Esophagus muscularis mucosa (tissue), 4 donors: Measurements from ENCODE around the gene SLC38A8. TPM values are rescaled to one million over a fixed set of nuclear protein-coding genes. Genes with fewer than 3 reads are reported as not detected.

Experiments used
- DNase-seq: peaks from one replicate; pipeline ENCODE4 v3.0.0-alpha.2; 2017; ENCODE audit errors: extremely low spot score
- H3K27ac ChIP-seq, 4 donors: fragments of 200-600 bp; sonication (generic); replicated peaks in 1 of 4; 1 replicate in 3 of 4; 2 replicates in 1 of 4; pipeline ENCODE4 v1.5.1; 2016 to 2019; ENCODE audit warnings: mild to moderate bottlenecking in 1 of 4
- H3K27me3 ChIP-seq, 4 donors: fragments of 200-600 bp; sonication (generic); one replicate each; pipeline versions ENCODE4 v1.5.1 to v1.6.0; 2016 to 2019
- H3K36me3 ChIP-seq, 4 donors: fragments of 200-600 bp; sonication (generic); one replicate each; pipeline ENCODE4 v1.5.1; 2016 to 2019
- H3K4me1 ChIP-seq, 4 donors: fragments of 200-600 bp; sonication (generic); one replicate each; pipeline ENCODE4 v1.5.1; 2016 to 2019
- H3K4me3 ChIP-seq, 4 donors: fragments of 200-600 bp; sonication (generic); 1 replicate in 2 of 4; 2 replicates in 2 of 4; pipeline ENCODE4 v1.5.1; 2016 to 2019; ENCODE audit warnings: mild to moderate bottlenecking in 4 of 4, moderate library complexity in 1 of 4
- H3K9me3 ChIP-seq, 4 donors: fragments of 200-600 bp; sonication (generic); 1 replicate in 3 of 4; 2 replicates in 1 of 4; pipeline ENCODE4 v1.5.1; 2016 to 2019
- EP300 ChIP-seq: sonication (generic); formaldehyde crosslinking; IDR thresholded peaks from one replicate; pipeline ENCODE4 v1.6.1; 2017; ENCODE audit warnings: antibody characterized with exemption
- POLR2A ChIP-seq: fragments of 450-650 bp; IDR thresholded peaks from one replicate; pipeline ENCODE4 v1.6.1; 2017; ENCODE audit warnings: antibody characterized with exemption, moderate library complexity, mild to moderate bottlenecking, low read depth
- POLR2AphosphoS5 ChIP-seq, 2 donors: sonication (generic); formaldehyde crosslinking; IDR thresholded peaks; one replicate each; pipeline ENCODE4 v1.6.1; 2017; ENCODE audit warnings: antibody characterized with exemption in 2 of 2
- WGBS: methylation state at CpG from one replicate; pipeline ENCODE4 v1.1.5; 2018; 5-methylcytosine and 5-hydroxymethylcytosine counted together
- intact Hi-C: fragments of 100-400 bp; cut with DNase I; formaldehyde crosslinking; loops from one replicate; pipeline ENCODE4 v1.15.1; 2023
- total RNA-seq, 4 donors: library from RNA; depleted of rRNA; stranded (reverse); fragments of >200 nt; gene quantifications; one replicate each; pipeline versions ENCODE4 v1.1.0 to v1.2.1, GENCODE V29; 2016
- TF ChIP-seq, protein P1 (sequence below), 3 experiments: fragments of 200-600 bp in 2 of 3; fragments of 450-650 bp in 1 of 3; sonication (generic) in 2 of 3; IDR thresholded peaks; one replicate each; pipeline ENCODE4 v1.5.1; 2017 to 2019; ENCODE audit warnings: antibody characterized with exemption in 3 of 3, mild to moderate bottlenecking in 2 of 3, moderate library complexity in 1 of 3

SLC38A8 gene
- total RNA-seq, 4 donors from 2014 or later = not detected

DNA sequence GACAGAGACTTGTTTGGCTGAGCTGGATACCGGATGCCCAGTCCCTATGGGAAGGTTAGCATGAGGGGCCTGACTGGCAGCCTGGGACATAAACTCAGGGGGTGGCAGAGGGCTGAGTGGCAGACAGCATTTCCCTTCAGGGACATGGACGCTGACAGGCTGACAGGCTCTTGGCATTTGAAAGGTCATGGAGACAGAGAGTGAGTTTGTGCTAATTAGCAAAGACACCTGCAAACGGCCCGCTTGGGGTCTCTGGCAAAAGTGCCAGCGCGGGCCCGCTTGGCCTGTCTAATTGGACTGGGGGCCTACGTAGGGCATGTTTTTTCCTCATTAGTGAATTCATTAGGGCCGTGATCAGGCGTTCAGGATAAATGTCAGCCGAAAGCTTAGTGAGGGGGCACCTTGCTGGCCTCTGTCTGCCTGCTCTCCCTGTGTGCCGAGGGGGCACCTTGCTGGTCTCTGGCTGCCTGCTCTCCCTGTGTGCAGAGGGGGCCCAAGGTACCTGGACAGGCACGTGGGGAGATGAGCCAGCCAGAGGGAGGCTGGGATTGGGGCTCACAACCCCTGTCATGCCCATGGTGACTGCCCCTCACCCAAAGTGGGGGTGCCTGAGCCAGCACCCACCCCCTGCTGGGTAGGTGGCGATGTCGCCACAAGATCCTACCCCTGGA lies 66.9 kb downstream of the SLC38A8 start:
- TF ChIP-seq POLR2AphosphoS5 (IDR thresholded peaks at IDR 0.05) = no peak
- no peak for TF ChIP-seq EP300
- TF ChIP-seq POLR2A = no peak
- TF ChIP-seq, protein P1, sequence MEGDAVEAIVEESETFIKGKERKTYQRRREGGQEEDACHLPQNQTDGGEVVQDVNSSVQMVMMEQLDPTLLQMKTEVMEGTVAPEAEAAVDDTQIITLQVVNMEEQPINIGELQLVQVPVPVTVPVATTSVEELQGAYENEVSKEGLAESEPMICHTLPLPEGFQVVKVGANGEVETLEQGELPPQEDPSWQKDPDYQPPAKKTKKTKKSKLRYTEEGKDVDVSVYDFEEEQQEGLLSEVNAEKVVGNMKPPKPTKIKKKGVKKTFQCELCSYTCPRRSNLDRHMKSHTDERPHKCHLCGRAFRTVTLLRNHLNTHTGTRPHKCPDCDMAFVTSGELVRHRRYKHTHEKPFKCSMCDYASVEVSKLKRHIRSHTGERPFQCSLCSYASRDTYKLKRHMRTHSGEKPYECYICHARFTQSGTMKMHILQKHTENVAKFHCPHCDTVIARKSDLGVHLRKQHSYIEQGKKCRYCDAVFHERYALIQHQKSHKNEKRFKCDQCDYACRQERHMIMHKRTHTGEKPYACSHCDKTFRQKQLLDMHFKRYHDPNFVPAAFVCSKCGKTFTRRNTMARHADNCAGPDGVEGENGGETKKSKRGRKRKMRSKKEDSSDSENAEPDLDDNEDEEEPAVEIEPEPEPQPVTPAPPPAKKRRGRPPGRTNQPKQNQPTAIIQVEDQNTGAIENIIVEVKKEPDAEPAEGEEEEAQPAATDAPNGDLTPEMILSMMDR (IDR thresholded peaks at IDR 0.05) = no peak
- Histone ChIP-seq H3K36me3 (no peaks in the 10 kb centered on the region), H3K27me3 (no peaks in the 10 kb centered on the region), H3K9me3 (peaks cover 0 to 11% (median 3%) of the 10 kb centered on the region in 4 donors), H3K4me3 (no peak overlapping the region), H3K4me1 (no peaks in the 10 kb centered on the region), H3K27ac (no peak overlapping the region)
- intact Hi-C loops = no loop called here
- WGBS = 75% methylated on average over 9 of the region's 15 CpGs
- no peak for DNase-seq

DNA sequence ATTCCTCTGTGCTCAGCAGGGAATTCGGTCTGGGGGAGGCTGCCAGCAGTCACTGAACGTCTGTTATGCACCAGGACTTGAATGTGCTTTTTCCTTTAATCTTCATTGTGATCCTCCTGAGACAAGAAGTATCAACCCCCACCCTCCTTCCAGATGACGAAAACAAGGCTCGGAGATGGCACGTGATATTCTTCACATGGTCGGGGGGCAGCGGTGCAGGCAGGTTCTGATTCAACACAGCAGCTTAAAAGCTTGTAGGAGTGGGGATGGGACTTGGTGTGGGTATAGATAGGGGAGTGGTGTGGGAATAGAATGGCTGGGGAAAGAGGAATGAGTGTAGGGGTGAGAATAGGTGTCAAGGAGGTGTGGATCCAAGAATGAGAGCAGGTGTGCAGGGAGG lies 68.1 kb downstream of the SLC38A8 start:
- Histone ChIP-seq H3K27ac (no peak overlapping the region), H3K4me3 (no peak overlapping the region), H3K36me3 (no peaks in the 10 kb centered on the region), H3K9me3 (peaks cover 0 to 11% (median 3%) of the 10 kb centered on the region in 4 donors), H3K27me3 (peaks cover 0 to 9% (median 0%) of the 10 kb centered on the region in 4 donors), H3K4me1 (no peaks in the 10 kb centered on the region)
- no peak for DNase-seq
- 50% methylated on average over 7 of the region's 7 CpGs for WGBS
- intact Hi-C loops = no loop called here
- TF ChIP-seq, protein P1 (IDR thresholded peaks at IDR 0.05) = no peak
- no peak for TF ChIP-seq POLR2A
- no peak for TF ChIP-seq EP300
- no peak for TF ChIP-seq POLR2AphosphoS5 (IDR thresholded peaks at IDR 0.05)

- peaks cover 0 to 8% (median 3%) of the 10 kb centered on the region in 4 donors for H3K9me3 ChIP-seq
- peaks cover 0 to 16% (median 0%) of the 10 kb centered on the region in 4 donors for H3K27me3 ChIP-seq
- H3K4me1 ChIP-seq = peaks cover 0 to 5% (median 3%) of the 10 kb centered on the region in 4 donors
- no peaks in the 10 kb centered on the region for H3K36me3 ChIP-seq
- no peak for TF ChIP-seq POLR2AphosphoS5 (IDR thresholded peaks at IDR 0.05)
- TF ChIP-seq, protein P1 (IDR thresholded peaks at IDR 0.05) = no peak
- TF ChIP-seq POLR2A = no peak
- TF ChIP-seq EP300 = no peak
- intact Hi-C loops = no loop called here
- H3K4me3 ChIP-seq = no peak overlapping the region
- no peak overlapping the region for H3K27ac ChIP-seq
- 86% methylated on average over 13 of the region's 22 CpGs for WGBS
- no peak for DNase-seq
Measured at GRCh38 chr16:83973581-83974385, 68.8 kb downstream of the SLC38A8 start.

DNA sequence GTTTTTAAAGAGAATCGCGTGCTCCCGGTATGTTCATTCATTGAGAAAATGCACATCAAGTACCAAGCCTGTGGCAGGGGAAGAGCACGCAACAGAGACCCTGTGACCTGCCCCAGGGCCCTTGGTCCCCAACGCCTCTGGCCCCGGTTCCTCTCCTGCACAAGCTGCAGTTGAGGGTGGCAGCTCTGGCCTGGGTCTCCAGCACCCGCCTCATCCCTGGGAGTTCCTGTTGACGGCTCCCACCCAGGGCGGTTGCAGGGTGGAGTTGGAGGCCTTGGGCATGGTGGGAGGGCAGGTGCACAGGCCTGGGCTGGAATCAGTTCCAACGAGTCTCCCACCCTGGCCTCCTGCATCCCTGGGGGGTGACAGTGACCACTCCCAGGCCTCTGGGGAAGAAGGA lies 69.5 kb downstream of the SLC38A8 start:
- intact Hi-C loops = no loop called here
- H3K4me1 ChIP-seq = peaks cover 0 to 10% (median 6%) of the 10 kb centered on the region in 4 donors
- no peaks in the 10 kb centered on the region for H3K36me3 ChIP-seq
- H3K27ac ChIP-seq = no peak overlapping the region
- H3K4me3 ChIP-seq = no peak overlapping the region
- TF ChIP-seq EP300 (no peak), POLR2AphosphoS5 (IDR thresholded peaks at IDR 0.05) (no peak), POLR2A (no peak)
- TF ChIP-seq, protein P1 (IDR thresholded peaks at IDR 0.05) = no peak
- peaks cover 0 to 19% (median 0%) of the 10 kb centered on the region in 4 donors for H3K27me3 ChIP-seq
- DNase-seq = no peak
- WGBS = 84% methylated on average over 10 of the region's 10 CpGs
- peaks cover 0 to 2% (median under 1%) of the 10 kb centered on the region in 4 donors for H3K9me3 ChIP-seq
